Measurements from ENCODE around the gene GDF7. TPM values are rescaled to one million over a fixed set of nuclear protein-coding genes. Genes with fewer than 3 reads are reported as not detected.

Gene GDF7
- total RNA-seq, 1 donor from 2014 or later: 2.5 TPM

DNA sequence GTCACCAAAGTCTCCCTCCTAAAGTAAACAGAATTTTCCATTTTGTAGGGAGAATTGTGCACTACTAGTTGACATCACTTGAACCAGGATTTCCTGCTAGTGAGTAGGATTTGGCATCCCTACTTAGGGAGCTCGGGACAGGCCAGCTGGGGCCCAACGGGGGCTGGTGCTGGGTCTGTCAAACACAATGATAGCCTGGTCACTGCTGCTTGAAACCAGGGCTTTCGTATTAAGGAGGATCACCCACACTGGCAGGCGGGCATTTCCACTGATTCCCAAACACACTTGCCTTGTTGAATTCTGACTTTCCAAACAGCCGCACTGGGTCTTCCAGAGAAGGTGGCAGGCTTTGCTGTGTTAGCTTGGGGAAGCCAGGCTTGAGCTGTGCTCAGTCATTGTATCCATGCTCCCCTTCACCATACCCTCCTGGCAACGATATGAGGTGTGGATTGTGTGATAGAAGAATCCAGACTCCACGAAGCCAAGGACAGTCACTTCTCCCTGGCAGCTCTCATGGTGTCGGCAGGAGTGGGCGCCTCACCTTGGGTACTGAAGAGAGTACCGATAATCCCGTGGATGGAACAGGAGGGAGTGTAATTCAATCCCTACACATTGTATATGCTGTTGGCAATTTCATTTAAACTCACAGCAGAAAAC, 7.5 kb downstream of the GDF7 start:
- DNase-seq (ENCODE audit: low spot score): no peak

GRCh38 chr2:20674974-20675679, 8.2 kb downstream of the GDF7 start:
- no peak for DNase-seq (ENCODE audit: low spot score)

GRCh38 chr2:20675701-20676352, 8.9 kb downstream of the GDF7 start:
- peak; percentile 40 for DNase-seq (ENCODE audit: low spot score)

GRCh38 chr2:20676353-20677215, 9.6 kb downstream of the GDF7 start:
- DNase-seq (ENCODE audit: low spot score): peak; percentile 53

- DNase-seq (ENCODE audit: low spot score): no peak
These were observed 10.5 kb downstream of the GDF7 start for GRCh38 chr2:20677301-20678085.

- no peak for DNase-seq (ENCODE audit: low spot score)
These were observed 11.1 kb downstream of the GDF7 start for GRCh38 chr2:20678086-20678395.

GRCh38 chr2:20678780-20679179, 11.8 kb downstream of the GDF7 start:
- DNase-seq (ENCODE audit: low spot score): no peak

GRCh38 chr2:20680744-20681375, 13.9 kb downstream of the GDF7 start:
- DNase-seq (ENCODE audit: low spot score): no peak

- DNase-seq (ENCODE audit: low spot score): no peak
These were observed 15.4 kb downstream of the GDF7 start for GRCh38 chr2:20682167-20682920.

GRCh38 chr2:20684581-20685063, 17.7 kb downstream of the GDF7 start:
- DNase-seq (ENCODE audit: low spot score): no peak

DNA sequence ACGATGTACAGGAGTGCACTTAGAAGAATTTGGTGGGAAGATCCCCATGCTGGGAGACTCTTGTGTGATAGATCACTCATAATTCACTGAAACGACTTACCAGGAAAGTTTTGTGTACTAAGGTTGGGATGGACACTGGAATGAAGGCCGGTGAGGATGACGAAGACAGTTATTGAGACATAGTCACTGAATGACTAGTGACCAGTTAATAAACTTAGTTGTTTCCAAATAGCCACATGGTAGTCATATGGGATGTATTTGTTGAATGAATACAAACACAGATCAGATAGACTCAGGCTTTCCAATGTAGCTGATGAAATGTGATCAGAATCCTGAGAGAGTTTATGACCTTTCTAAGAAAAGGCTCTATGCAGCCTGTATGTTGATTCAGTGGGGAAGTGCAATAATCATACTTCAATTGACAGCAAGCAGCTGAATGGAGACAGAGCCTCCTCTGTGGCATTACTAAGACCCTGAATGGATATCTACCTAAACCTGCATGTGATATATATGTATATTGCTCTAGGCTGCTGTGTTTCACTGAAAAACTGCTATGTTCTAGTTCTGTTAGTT, 20.4 kb downstream of the GDF7 start:
- DNase-seq (ENCODE audit: low spot score): no peak

GRCh38 chr2:20689428-20690264, 22.7 kb downstream of the GDF7 start:
- DNase-seq (ENCODE audit: low spot score): no peak

GRCh38 chr2:20691076-20691734, 24.3 kb downstream of the GDF7 start:
- DNase-seq (ENCODE audit: low spot score): no peak

DNA sequence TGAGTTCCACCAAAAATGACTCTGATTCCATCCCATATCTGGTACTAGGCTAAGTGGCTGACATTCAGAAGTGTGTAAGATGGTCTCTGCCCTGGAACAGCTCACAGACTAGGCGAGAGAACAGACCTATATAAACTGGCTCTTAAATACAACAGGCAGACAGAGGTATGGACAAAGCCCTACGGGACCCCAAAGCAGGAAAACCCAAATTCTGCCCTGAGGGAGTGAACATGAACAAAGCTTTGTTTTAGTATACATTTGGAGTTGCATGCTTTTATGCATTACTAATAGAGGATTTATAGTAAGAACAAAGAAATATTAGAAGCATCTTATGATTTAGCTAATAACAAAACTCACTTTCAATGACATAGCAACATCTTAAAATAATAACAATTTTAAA, 25.1 kb downstream of the GDF7 start:
- no peak for DNase-seq (ENCODE audit: low spot score)

GRCh38 chr2:20693317-20693716, 26.4 kb downstream of the GDF7 start:
- DNase-seq (ENCODE audit: low spot score): no peak

DNA sequence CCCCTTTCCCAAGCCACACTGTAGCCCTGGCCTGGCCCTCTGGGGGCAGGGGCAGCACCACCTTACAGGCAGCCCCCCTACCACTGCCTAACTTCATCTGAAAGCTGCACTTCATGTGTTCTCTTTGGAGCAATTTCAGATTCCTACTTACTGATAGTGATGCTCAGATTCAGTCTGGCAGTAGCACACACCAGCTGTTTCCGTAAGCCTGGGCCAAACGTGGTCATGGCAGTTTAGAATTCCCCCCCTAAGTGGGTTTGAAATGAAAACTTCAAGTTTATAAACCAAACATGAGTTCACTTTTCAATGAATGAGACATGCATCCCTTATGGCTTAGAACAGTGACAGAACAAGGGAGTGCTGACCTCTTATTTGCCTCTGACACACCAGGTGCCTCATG, 29.4 kb downstream of the GDF7 start:
- DNase-seq (ENCODE audit: low spot score): no peak

GRCh38 chr2:20697322-20697934, 30.5 kb downstream of the GDF7 start:
- no peak for DNase-seq (ENCODE audit: low spot score)
